Neuronal stem cell (in vitro differentiated cells): ENCODE measurements around the gene BTBD9.

Experiments used
- DNase-seq: peaks from one replicate; pipeline ENCODE4 v3.0.0-alpha.2; 2013; ENCODE audit warnings: low spot score
- H2AFZ ChIP-seq: one replicate; pipeline ENCODE4 v1.6.1; 2013; ENCODE audit warnings: mild to moderate bottlenecking, low read length, inconsistent platforms
- H2AK5ac ChIP-seq: 2 replicates; pipeline ENCODE4 v1.6.1; 2013; ENCODE audit warnings: low read depth, mild to moderate bottlenecking, inconsistent platforms, low read length, moderate library complexity, mixed read lengths
- H2BK120ac ChIP-seq: 2 replicates; pipeline ENCODE4 v1.6.1; 2013; ENCODE audit warnings: low read depth, mild to moderate bottlenecking, inconsistent platforms, low read length, moderate library complexity, mixed read lengths
- H2BK12ac ChIP-seq: one replicate; pipeline ENCODE4 v1.6.1; 2013; ENCODE audit warnings: low read length, inconsistent platforms
- H2BK15ac ChIP-seq: 2 replicates; pipeline ENCODE4 v1.6.1; 2013; ENCODE audit warnings: mild to moderate bottlenecking, low read length, inconsistent platforms, mixed read lengths
- H2BK5ac ChIP-seq: one replicate; pipeline ENCODE4 v1.6.1; 2013; ENCODE audit warnings: inconsistent platforms, mild to moderate bottlenecking, low read length, moderate library complexity
- H3K14ac ChIP-seq: one replicate; pipeline ENCODE4 v1.6.1; 2013; ENCODE audit warnings: low read length, inconsistent platforms
- H3K18ac ChIP-seq: 2 replicates; pipeline ENCODE4 v1.6.1; 2013; ENCODE audit warnings: low read length, inconsistent platforms
- H3K23ac ChIP-seq: 2 replicates; pipeline ENCODE4 v1.6.1; 2013; ENCODE audit warnings: low read depth, mild to moderate bottlenecking, mixed read lengths, low read length, inconsistent platforms; ENCODE audit not compliant: poor library complexity
- H3K27ac ChIP-seq: replicated peaks from 3 replicates; pipeline ENCODE4 v1.5.1; 2013; ENCODE audit warnings: low read length, inconsistent platforms
- H3K27me3 ChIP-seq, 3 experiments: 2 replicates each; pipeline ENCODE4 v1.6.1; 2013; ENCODE audit warnings: low read length in 3 of 3, mild to moderate bottlenecking in 2 of 3, inconsistent platforms in 1 of 3, low read depth in 1 of 3, mixed read lengths in 1 of 3, moderate library complexity in 1 of 3; ENCODE audit not compliant: control insufficient read depth in 3 of 3, insufficient read depth in 3 of 3
- H3K36me3 ChIP-seq, 2 donors: replicated peaks in 1 of 2; 2 replicates each; pipeline ENCODE4 v1.6.1; 2013; ENCODE audit warnings: low read length in 2 of 2; ENCODE audit not compliant: control insufficient read depth in 2 of 2, insufficient read depth in 2 of 2
- H3K4ac ChIP-seq: 2 replicates; pipeline ENCODE4 v1.6.1; 2013; ENCODE audit warnings: inconsistent platforms, mild to moderate bottlenecking, low read length, moderate library complexity
- H3K4me1 ChIP-seq, 2 donors: 1 replicate in 1 of 2; 2 replicates in 1 of 2; pipeline ENCODE4 v1.6.1; 2013; ENCODE audit warnings: low read length in 2 of 2, low read depth in 1 of 2; ENCODE audit not compliant: control insufficient read depth in 2 of 2, insufficient read depth in 1 of 2
- H3K4me2 ChIP-seq: one replicate; pipeline ENCODE4 v1.6.1; 2013; ENCODE audit warnings: mild to moderate bottlenecking, low read length, inconsistent platforms; ENCODE audit not compliant: insufficient read depth, poor library complexity, severe bottlenecking
- H3K4me3 ChIP-seq, 2 donors: 2 replicates each; pipeline ENCODE4 v1.5.1; 2013; ENCODE audit warnings: low read length in 2 of 2, mild to moderate bottlenecking in 2 of 2, inconsistent platforms in 1 of 2, moderate library complexity in 1 of 2
- H3K79me1 ChIP-seq: one replicate; pipeline ENCODE4 v1.6.1; 2013; ENCODE audit warnings: low read depth, mild to moderate bottlenecking, inconsistent platforms, low read length, moderate library complexity
- H3K9ac ChIP-seq: one replicate; pipeline ENCODE4 v1.6.1; 2013; ENCODE audit warnings: mild to moderate bottlenecking, low read depth, low read length, inconsistent platforms; ENCODE audit not compliant: poor library complexity
- H3K9me3 ChIP-seq, 2 donors: replicated peaks in 1 of 2; 2 replicates each; pipeline versions ENCODE3 to v1.6.1; 2013; ENCODE audit warnings: low read length in 2 of 2, mild to moderate bottlenecking in 2 of 2, inconsistent platforms in 1 of 2, low read depth in 1 of 2, mixed read lengths in 1 of 2, moderate library complexity in 1 of 2; ENCODE audit not compliant: control insufficient read depth in 2 of 2, insufficient read depth in 1 of 2
- H4K8ac ChIP-seq: one replicate; pipeline ENCODE4 v1.6.1; 2013; ENCODE audit warnings: low read depth, mild to moderate bottlenecking, inconsistent platforms, low read length, moderate library complexity
- H4K91ac ChIP-seq: one replicate; pipeline ENCODE4 v1.6.1; 2013; ENCODE audit warnings: low read length, low read depth, mild to moderate bottlenecking, inconsistent platforms; ENCODE audit not compliant: poor library complexity
- WGBS, 2 donors: extraction: QIAGEN DNeasy Blood & Tissue Kit; methylation state at CpG; one replicate each; pipeline ENCODE4 v1.1.7; 2013; ENCODE audit warnings: missing lambda C conversion rate in 2 of 2, mixed read lengths in 1 of 2; ENCODE audit not compliant: insufficient read length in 2 of 2, insufficient replicate concordance in 1 of 2; ENCODE audit errors: extremely low coverage in 2 of 2; 5-methylcytosine and 5-hydroxymethylcytosine counted together

BTBD9 gene

GRCh38 chr6:38487423-38487822 is 152.3 kb downstream of the BTBD9 start:
- Histone ChIP-seq H2BK5ac (no peak overlapping the region), H3K27me3 (no peaks in the 10 kb centered on the region), H3K14ac (no peak overlapping the region), H3K9me3 (no peaks in the 10 kb centered on the region), H3K9ac (no peak overlapping the region), H3K23ac (no peak overlapping the region), H4K91ac (no peak overlapping the region), H3K36me3 (no peaks in the 10 kb centered on the region), H2AK5ac (no peak overlapping the region), H2BK12ac (no peak overlapping the region), H3K4me1 (no peaks in the 10 kb centered on the region), H3K4me2 (no peak overlapping the region), H3K27ac (no peak overlapping the region), H4K8ac (no peak overlapping the region), H2BK120ac (no peak overlapping the region), H3K79me1 (no peaks in the 10 kb centered on the region), H3K4ac (no peak overlapping the region), H3K18ac (no peak overlapping the region), H2AFZ (no peak overlapping the region), H3K4me3 (no peak overlapping the region), H2BK15ac (no peak overlapping the region)
- WGBS, 2 donors = 100% methylated on average over 1 of the region's 7 CpGs; no CpG with 5 or more reads in 1 of the 2 donors
- no peak for DNase-seq

- H3K27ac ChIP-seq = no peak overlapping the region
- WGBS, 2 donors = no CpG with 5 or more reads among the region's 1 CpG
These were observed 154.2 kb downstream of the BTBD9 start for GRCh38 chr6:38485488-38485887.

GRCh38 chr6:38484656-38485055 is 155.1 kb downstream of the BTBD9 start:
- H3K4me3 ChIP-seq = no peak overlapping the region
- no peak overlapping the region for H3K4me2 ChIP-seq
- no peak overlapping the region for H3K4ac ChIP-seq
- H3K23ac ChIP-seq = no peak overlapping the region
- no peak overlapping the region for H4K91ac ChIP-seq
- no peak for DNase-seq
- no CpG with 5 or more reads among the region's 3 CpGs for WGBS, 2 donors
- H2BK5ac ChIP-seq = no peak overlapping the region
- H2BK120ac ChIP-seq = no peak overlapping the region
- no peak overlapping the region for H4K8ac ChIP-seq
- no peak overlapping the region for H3K9ac ChIP-seq
- no peaks in the 10 kb centered on the region for H3K36me3 ChIP-seq
- no peak overlapping the region for H3K14ac ChIP-seq
- no peak overlapping the region for H2BK12ac ChIP-seq
- H3K18ac ChIP-seq = no peak overlapping the region
- H2AFZ ChIP-seq = no peak overlapping the region
- peaks cover 0 to 8% of the 10 kb centered on the region in 2 donors for H3K4me1 ChIP-seq
- no peak overlapping the region for H2AK5ac ChIP-seq
- H3K27me3 ChIP-seq = no peaks in the 10 kb centered on the region
- no peaks in the 10 kb centered on the region for H3K79me1 ChIP-seq
- H3K9me3 ChIP-seq = no peaks in the 10 kb centered on the region
- no peak overlapping the region for H3K27ac ChIP-seq
- no peak overlapping the region for H2BK15ac ChIP-seq

More at GRCh38 chr6:38485488-38485887, 154.2 kb downstream of the BTBD9 start:
- Histone ChIP-seq H3K14ac (no peak overlapping the region), H2AFZ (no peak overlapping the region), H2BK12ac (no peak overlapping the region), H3K4me3 (no peak overlapping the region), H4K91ac (no peak overlapping the region), H2AK5ac (no peak overlapping the region), H3K4me2 (no peak overlapping the region), H3K4ac (no peak overlapping the region), H4K8ac (no peak overlapping the region), H3K79me1 (no peaks in the 10 kb centered on the region), H2BK5ac (no peak overlapping the region), H3K23ac (no peak overlapping the region), H3K9ac (no peak overlapping the region), H2BK120ac (no peak overlapping the region), H3K4me1 (peaks cover 0 to 8% of the 10 kb centered on the region in 2 donors), H2BK15ac (no peak overlapping the region), H3K18ac (no peak overlapping the region), H3K9me3 (no peaks in the 10 kb centered on the region), H3K27me3 (no peaks in the 10 kb centered on the region), H3K36me3 (no peaks in the 10 kb centered on the region)
- DNase-seq = no peak

- Histone ChIP-seq H3K9ac (no peak overlapping the region), H3K4me2 (no peak overlapping the region), H2AK5ac (no peak overlapping the region), H2BK120ac (no peak overlapping the region), H3K4ac (no peak overlapping the region), H4K8ac (no peak overlapping the region), H3K14ac (no peak overlapping the region), H3K9me3 (no peaks in the 10 kb centered on the region), H3K36me3 (no peaks in the 10 kb centered on the region), H3K27ac (no peak overlapping the region), H2BK15ac (no peak overlapping the region), H3K4me3 (no peak overlapping the region), H4K91ac (no peak overlapping the region), H2AFZ (no peak overlapping the region), H3K4me1 (peaks cover 0 to 8% of the 10 kb centered on the region in 2 donors), H2BK5ac (no peak overlapping the region), H3K27me3 (no peaks in the 10 kb centered on the region), H3K79me1 (no peaks in the 10 kb centered on the region), H2BK12ac (no peak overlapping the region), H3K23ac (no peak overlapping the region), H3K18ac (no peak overlapping the region)
- no peak for DNase-seq
- no CpG with 5 or more reads among the region's 2 CpGs for WGBS, 2 donors
These were observed 156.2 kb downstream of the BTBD9 start for GRCh38 chr6:38483526-38483925.
